GM12873 (cell line): ENCODE measurements around the gene FAM222B.

ENCODE experiments used
- TF ChIP-seq, protein P1 (sequence below): IDR thresholded peaks from 2 replicates; pipeline ENCODE4 v1.5.1; 2012; ENCODE audit warnings: low read depth, mild to moderate bottlenecking, moderate library complexity, low read length, control low read depth; ENCODE audit not compliant: insufficient read depth; ENCODE audit errors: missing control alignments

FAM222B gene

DNA sequence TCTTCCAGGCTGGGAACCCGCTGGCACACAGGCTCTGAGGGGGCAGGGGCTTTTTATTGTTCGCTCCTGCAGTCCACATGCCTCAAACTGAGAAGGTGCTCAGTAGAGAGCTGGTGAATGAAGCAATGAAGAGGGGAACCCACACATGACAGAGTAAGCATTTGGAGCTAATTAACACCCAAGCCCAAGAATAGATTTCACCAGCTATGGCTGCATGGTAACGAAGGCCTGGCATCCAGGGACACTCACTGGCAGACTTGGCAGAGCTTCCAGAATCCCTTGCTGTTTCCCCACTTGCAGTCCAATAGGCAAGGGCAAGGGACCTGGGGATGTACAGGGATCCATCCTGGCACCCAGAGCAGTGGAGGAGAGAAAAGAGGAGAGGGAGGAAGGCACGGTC lies 42.8 kb upstream of the FAM222B start:
- TF ChIP-seq, protein P1, sequence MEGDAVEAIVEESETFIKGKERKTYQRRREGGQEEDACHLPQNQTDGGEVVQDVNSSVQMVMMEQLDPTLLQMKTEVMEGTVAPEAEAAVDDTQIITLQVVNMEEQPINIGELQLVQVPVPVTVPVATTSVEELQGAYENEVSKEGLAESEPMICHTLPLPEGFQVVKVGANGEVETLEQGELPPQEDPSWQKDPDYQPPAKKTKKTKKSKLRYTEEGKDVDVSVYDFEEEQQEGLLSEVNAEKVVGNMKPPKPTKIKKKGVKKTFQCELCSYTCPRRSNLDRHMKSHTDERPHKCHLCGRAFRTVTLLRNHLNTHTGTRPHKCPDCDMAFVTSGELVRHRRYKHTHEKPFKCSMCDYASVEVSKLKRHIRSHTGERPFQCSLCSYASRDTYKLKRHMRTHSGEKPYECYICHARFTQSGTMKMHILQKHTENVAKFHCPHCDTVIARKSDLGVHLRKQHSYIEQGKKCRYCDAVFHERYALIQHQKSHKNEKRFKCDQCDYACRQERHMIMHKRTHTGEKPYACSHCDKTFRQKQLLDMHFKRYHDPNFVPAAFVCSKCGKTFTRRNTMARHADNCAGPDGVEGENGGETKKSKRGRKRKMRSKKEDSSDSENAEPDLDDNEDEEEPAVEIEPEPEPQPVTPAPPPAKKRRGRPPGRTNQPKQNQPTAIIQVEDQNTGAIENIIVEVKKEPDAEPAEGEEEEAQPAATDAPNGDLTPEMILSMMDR: no peak

DNA sequence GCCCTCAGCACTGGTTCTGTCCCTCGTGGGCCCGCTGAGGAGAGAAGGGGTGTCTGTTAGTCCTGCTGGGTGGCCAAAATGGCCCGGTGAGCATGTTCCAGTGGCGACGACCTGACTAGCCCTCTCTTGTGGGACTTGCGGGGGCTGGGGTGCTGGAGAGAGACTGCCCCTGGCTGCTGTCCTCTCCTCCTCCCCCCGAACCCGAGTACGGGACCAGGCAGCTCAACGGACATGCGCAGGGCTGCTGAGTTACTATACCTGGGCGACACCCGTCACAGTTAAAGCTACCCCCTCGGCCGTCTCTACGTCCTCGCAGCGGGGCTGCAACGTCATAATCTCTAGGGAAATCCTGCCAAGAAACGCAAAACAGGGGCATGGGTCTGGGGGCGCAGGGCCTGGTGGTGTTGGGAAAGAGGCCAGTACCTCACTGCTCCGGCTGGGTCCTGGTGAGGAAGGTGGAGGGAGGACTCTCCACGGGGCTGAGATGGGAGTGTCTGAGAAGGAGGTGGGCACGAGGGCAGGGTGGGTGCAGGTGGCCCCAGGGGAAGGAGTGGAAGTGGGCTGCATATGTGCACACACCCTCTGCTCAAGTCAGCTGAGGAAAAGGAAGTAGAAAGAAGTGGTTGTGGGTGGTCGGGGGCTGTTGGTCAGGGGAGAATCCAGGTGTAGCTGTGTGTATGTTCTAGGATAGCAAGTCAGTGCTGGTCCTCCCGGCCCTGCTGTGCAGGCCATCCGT lies 41.5 kb upstream of the FAM222B start:
- TF ChIP-seq, protein P1: no peak

DNA sequence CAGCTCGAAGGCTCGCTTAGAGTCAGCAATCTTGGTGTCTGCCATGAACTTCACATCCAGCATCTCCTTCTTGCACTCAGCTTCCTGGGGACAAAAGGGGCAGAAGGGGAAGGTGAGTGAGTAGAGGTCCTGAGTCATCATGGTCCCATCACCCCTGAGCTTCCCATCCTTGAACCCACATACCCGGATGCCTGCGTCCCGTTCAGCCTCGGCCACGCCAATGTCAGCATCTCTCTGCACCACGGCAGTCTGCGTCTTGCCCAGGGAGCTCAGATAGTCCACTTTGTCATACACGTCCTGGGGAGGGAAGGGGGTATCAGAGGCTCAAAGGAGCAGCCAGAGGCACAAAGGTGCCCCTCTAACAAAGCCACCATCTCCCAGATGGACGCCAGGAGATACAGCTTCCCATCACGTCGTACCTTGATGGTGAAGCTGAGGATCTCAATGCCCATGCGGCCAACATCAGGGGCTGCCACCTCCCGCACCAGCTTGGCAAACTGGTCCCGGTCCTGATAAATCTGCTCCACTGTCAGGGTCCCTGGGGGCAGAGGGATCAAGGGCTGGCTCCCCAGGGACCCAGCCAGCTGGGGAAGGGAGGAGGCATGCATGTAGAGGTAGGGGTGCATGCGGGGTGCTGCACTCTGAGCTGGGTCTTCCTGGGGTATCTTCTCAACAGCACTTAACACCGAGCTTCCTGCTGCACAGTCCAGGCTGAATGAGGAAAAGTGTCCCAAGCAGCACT lies 39.7 kb upstream of the FAM222B start:
- TF ChIP-seq, protein P1: no peak

DNA sequence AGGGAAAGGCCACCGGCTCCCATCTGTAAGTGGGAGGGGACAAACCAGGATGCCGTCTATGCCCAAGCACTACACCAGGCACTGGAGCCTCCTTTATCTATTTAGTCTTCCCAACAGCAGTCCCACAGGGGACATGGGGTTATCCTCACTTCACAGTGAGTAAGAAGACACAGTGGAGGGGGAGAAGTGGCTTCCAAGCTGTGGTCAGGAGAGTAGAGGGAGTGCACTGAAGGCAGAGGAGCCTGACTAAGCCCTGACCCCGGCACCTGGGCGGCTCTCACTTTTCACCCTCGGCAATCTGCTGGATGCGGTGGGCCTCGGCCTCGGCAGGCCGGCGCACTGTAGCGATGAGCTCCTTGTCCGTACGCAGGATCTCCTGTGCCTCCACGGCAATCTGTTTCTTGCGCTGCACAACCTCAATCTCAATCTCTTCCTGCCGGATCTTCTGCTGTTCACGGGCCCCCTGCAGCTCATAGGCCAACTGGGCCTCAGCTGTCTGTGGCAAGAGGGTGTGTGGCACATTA lies 39.0 kb upstream of the FAM222B start:
- TF ChIP-seq, protein P1: no peak

DNA sequence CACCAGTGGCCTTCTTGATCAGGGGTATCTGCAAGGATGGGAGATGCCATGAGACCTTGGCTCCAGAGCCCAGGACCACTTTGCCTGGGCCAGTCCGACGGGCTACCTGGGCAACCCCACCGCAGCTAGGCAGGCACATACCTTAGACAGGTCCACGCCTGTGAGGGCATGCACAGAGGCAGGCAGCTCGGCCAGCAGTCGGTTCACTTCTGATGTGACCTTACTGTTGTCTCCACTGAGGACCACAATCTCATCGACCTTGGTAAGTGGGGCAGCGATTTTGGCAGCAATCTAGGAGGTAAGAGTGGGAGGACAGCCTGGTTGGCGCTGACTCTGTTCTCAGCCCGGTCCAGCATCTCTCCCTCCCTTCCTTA lies 38.0 kb upstream of the FAM222B start:
- TF ChIP-seq, protein P1: no peak

DNA sequence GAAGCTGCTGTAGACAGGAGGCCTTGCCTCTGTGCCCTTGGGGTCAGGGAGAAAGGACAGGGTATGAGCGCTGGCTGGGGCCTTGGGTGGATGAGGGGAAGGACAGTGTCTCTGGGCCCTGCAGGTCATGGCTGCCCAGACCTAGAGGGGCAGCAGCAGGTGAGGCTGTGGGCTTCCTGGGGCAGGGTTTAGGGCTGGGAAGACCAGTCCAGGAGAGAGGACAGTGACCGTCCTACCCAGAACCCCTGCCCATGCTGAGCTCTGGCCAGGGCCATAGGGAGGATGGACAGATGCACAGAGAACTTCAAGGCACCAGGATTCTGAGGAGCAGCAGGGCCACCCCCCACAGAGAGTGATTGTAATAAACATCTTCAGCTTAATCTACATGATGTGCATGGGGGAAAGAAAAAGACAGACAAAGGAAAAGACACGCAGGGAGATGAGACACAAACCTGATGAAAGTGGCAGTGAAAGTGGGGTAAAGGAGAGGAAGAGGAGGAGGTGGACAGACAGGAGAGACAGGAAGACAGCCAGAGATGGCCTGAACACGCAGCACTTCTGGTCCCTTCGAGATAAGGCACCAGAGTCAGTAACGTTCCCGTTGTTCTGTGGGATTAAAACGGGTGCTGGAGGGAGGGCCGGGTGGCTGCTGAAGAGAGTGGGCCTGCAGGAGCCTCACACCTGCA lies 37.4 kb upstream of the FAM222B start:
- TF ChIP-seq, protein P1: no peak

DNA sequence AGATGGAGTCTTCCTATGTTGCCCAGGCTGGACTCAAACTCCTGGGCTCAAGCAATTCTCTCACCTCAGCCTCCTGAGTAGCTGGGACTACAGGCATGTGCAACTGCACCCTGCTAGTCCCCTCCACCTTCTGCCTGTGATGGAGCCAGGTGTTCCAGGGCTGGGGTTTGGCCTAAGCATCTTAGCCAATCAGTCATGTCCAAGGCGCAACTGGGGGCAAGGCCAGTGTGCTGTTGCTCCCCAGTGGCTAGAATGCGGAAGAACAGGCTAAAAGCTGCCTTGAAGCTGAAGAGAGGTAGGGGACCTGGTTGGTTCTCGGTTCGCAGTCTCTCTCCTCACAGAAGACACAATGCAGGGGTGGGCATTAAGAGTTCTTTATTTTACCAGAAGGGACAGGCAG lies 36.4 kb upstream of the FAM222B start:
- TF ChIP-seq, protein P1: peak; percentile 62
